Erythroblast (primary cell): ENCODE results near the gene TCTN1.
"Not testable (repeated sequence)": the region's sequence is repeated elsewhere in the genome, so short reads cannot be mapped to it uniquely, and the experiment has no call there.

Experiments
- GATA1 ChIP-seq: IDR thresholded peaks from 2 replicates; pipeline ENCODE4 v1.6.1; 2011; ENCODE audit warnings: low read depth, mild to moderate bottlenecking, control low read depth, low read length, moderate library complexity
- POLR2A ChIP-seq: IDR thresholded peaks from 2 replicates; pipeline ENCODE4 v1.6.1; 2011; ENCODE audit warnings: mild to moderate bottlenecking, low read length

GRCh38 chr12:110574717-110575230, 39.2 kb upstream of the TCTN1 start:
- TF ChIP-seq POLR2A, GATA1: not testable (repeated sequence)
